Measurements from ENCODE around the gene ADCY3.

DNA sequence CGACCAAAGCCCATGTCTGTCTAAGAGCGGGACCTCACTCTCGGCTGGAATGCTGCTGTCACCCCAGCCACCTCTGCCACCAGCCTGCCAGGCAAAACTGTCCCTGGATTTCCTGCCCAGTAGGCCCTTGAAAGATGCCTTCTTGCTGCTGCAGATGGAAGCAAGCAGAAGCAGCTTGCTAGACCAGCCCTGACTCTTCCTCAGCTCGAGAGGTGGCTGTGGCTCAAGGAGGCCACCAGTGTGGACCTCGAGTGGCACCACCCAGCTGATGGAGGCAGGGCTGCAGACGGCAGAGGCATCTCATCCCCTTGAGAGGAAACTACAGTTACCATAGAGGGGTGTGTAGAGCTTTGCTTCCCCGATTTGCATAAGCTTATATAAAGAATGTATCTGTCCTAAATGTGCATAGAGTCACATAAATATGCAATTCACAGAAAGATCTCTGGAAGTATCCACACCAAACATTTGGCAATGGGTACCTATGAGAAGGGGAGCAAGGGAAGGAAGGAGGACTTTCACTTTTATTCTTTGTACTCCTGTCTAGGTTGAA is 20.6 kb downstream of the ADCY3 start:
- TF ChIP-seq CTCF (conservative IDR thresholded peaks at IDR 0.05; ENCODE audit: low read length) (no peak), EZH2phosphoT487 (IDR thresholded peaks at IDR 0.05; ENCODE audit: borderline replicate concordance) (no peak)

Measured in Loucy (cell line).